Gastrocnemius medialis (tissue), 4 donors: Measurements from ENCODE around the gene TPRG1. TPM values are rescaled to one million over a fixed set of nuclear protein-coding genes. Genes with fewer than 3 reads are reported as not detected.
A peak's percentile ranks its signal among the peaks of the same experiment; 100 is the strongest.

Experiments
- ATAC-seq, 2 donors: fragments of 150-250 bp; one replicate each; pipeline ENCODE4 v1.9.1; 2016
- DNase-seq, 2 donors: peaks; one replicate each; pipeline ENCODE4 v3.0.0-alpha.2; 2019
- H3K27ac ChIP-seq, 4 donors: fragments of 200-600 bp; sonication (generic); 1 replicate in 1 of 4; 2 replicates in 3 of 4; pipeline ENCODE4 v1.5.1; 2016 to 2018; ENCODE audit warnings: mild to moderate bottlenecking in 2 of 4, moderate library complexity in 1 of 4
- H3K27me3 ChIP-seq, 3 donors: fragments of 200-600 bp; sonication (generic) in 2 of 3; 1 replicate in 1 of 3; 2 replicates in 2 of 3; pipeline versions ENCODE4 v1.5.1 to v1.6.0; 2016 to 2019; ENCODE audit warnings: mild to moderate bottlenecking in 1 of 3, moderate library complexity in 1 of 3
- H3K36me3 ChIP-seq, 2 donors: fragments of 200-600 bp; sonication (generic) in 1 of 2; one replicate each; pipeline ENCODE4 v1.5.1; 2017 to 2018
- H3K4me1 ChIP-seq, 2 donors: fragments of 200-600 bp; sonication (generic) in 1 of 2; one replicate each; pipeline ENCODE4 v1.5.1; 2016 to 2017; ENCODE audit warnings: mild to moderate bottlenecking in 2 of 2
- H3K4me3 ChIP-seq, 4 donors: fragments of 200-600 bp; sonication (generic) in 3 of 4; 1 replicate in 1 of 4; 2 replicates in 3 of 4; pipeline ENCODE4 v1.5.1; 2016 to 2019; ENCODE audit warnings: mild to moderate bottlenecking in 2 of 4
- H3K9me3 ChIP-seq, 3 donors: fragments of 200-600 bp; sonication (generic) in 2 of 3; 1 replicate in 1 of 3; 2 replicates in 2 of 3; pipeline ENCODE4 v1.5.1; 2016 to 2019
- CTCF ChIP-seq, 5 experiments: fragments of 450-650 bp in 3 of 5; fragments of 200-600 bp in 2 of 5; sonication (generic) in 2 of 5; IDR thresholded peaks in 4 of 5; conservative IDR thresholded peaks in 1 of 5; 1 replicate in 4 of 5; 2 replicates in 1 of 5; pipeline ENCODE4 v1.5.1; 2016 to 2019; ENCODE audit warnings: antibody characterized with exemption in 5 of 5, mild to moderate bottlenecking in 3 of 5, moderate library complexity in 3 of 5
- POLR2A ChIP-seq, 2 donors: fragments of 450-650 bp; IDR thresholded peaks; one replicate each; pipeline ENCODE4 v1.6.1; 2017; ENCODE audit warnings: antibody characterized with exemption in 2 of 2, mild to moderate bottlenecking in 2 of 2, moderate library complexity in 2 of 2
- in situ Hi-C, 4 donors: fragments of 200-750 bp; cut with MboI; loops; one replicate each; pipeline versions ENCODE4 v1.15.0 to v1.8.0; 2017; ENCODE audit warnings: low sequenced_read_pairs in 4 of 4
- intact Hi-C: fragments of 100-400 bp; cut with DNase I; formaldehyde crosslinking; loops from one replicate; pipeline ENCODE4 v1.15.1; 2023; ENCODE audit warnings: low total_unique reads
- total RNA-seq, 4 donors: library from RNA; depleted of rRNA; stranded (reverse); fragments of >200 nt; gene quantifications; one replicate each; pipeline versions ENCODE4 v1.1.0 to v1.2.3, GENCODE V29; 2016

TPRG1 gene
- total RNA-seq, 4 donors from 2014 or later, result 2.8 to 9.0 (median 3.2) TPM

DNA sequence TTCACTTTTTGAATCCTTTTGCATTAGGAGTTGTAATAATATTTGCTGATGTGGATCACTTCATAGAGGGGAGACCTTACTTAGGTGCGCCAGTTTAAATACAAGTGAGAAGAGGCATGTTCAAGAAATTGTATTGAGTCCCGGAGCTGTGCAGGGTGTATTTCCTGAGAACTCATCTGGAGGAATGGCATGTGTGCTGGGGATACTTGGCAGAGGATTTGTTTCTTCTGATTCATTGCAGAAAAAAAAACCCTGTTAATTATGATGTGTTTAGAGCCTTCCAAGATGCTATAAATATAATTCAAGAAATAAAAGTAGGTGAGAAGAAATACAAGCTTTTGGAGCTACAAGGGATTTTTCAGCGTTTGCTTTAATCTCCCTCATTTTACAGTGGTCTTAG lies 97.6 kb downstream of the TPRG1 start:
- Histone ChIP-seq H3K4me1 (peaks cover 10 to 11% of the 10 kb centered on the region in 2 donors), H3K4me3 (no peak overlapping the region), H3K27me3 (no peaks in the 10 kb centered on the region), H3K9me3 (no peaks in the 10 kb centered on the region), H3K27ac (no peak overlapping the region), H3K36me3 (no peaks in the 10 kb centered on the region)
- TF ChIP-seq POLR2A (IDR thresholded peaks at IDR 0.05) (no peak), CTCF (IDR thresholded peaks at IDR 0.05 in 4 of 5, conservative IDR thresholded peaks at IDR 0.05 in 1 of 5) (no peak)
- intact Hi-C loops, result loop anchor here (5.0 kb wide), 1 partner anchor 353 kb away; no protein-coding TSS in a partner anchor
- ATAC-seq (no peak), DNase-seq (no peak)
- in situ Hi-C loops, result loop anchor here in 1 of 4 donors (25.0 kb wide), 1 partner anchor 668 kb away; no protein-coding TSS in a partner anchor

DNA sequence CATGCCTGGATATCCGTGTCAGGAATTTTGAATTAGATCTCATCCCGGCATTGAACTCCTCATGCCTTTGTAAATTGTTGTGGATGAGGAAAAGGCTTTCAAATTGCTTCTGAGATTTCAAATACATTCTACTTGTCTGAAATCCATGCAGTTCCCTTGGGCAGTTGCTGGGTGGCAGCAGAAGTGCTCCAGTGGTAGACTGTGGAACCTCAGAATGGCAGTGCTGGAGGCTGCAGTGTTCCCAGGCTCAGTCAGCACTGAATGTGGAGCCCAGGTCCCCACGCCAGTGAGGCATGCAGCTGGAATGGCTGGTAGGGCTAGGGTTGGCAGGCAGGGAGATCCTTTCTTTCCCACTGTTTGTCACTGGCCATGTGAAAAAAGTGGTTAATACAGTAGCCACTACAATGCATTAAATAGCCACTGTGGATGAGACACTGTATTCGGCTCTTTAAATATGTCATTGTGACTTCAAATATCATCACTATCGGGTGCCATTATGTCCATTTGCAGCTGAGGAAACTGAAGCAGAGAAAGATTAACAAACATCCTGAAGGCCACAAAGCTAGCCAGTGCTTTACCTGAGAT lies 98.6 kb downstream of the TPRG1 start:
- Histone ChIP-seq H3K4me3 (no peak overlapping the region), H3K27ac (no peak overlapping the region), H3K27me3 (no peaks in the 10 kb centered on the region), H3K4me1 (peaks cover 10 to 11% of the 10 kb centered on the region in 2 donors), H3K9me3 (no peaks in the 10 kb centered on the region), H3K36me3 (no peaks in the 10 kb centered on the region)
- in situ Hi-C loops, result loop anchor here in 2 of 4 donors (10.0 to 25.0 kb wide), 2 partner anchors 667 to 674 kb away; no protein-coding TSS in a partner anchor
- intact Hi-C loops, result loop anchor here (1.0 kb wide), 1 partner anchor 678 kb away; no protein-coding TSS in a partner anchor
- peak; percentile 90 to 97 for ATAC-seq
- peak; percentile 34 to 70 for DNase-seq
- TF ChIP-seq POLR2A (IDR thresholded peaks at IDR 0.05) (no peak), CTCF (IDR thresholded peaks at IDR 0.05 in 4 of 5, conservative IDR thresholded peaks at IDR 0.05 in 1 of 5) (peak; percentile 49 to 70 (median 59))

DNA sequence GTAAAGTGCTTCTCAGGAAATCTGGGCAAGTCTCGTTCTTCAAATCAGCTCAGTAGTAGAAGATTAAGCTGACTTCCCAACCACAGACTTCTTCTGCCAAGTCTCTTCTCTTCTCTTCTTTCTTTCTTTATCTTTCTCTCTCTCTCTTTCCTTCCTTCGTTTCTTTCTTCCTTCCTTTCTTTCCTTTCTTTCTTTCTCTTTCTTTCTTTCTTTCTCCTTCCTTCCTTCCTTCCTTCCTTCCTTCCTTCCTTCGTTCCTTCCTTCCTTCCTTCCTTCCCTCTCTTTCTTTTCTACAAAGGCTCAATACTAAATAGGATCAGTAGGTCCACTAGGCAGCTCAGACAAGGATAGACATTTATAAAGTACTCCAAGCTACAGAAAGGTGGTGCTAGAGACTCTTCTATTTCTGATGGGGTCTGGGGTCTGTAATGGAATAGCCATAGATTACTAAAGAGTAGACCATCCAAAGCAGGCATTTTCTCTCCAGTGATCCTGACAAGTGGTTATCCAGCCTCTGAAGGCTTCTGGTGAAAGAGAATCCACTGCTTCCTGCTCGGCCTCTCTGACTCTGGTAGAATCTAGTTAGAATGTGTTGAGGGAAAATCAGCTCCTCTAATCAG lies 100.8 kb downstream of the TPRG1 start:
- in situ Hi-C loops (loop anchor here in 2 of 4 donors (10.0 to 25.0 kb wide), 2 partner anchors 665 to 672 kb away; no protein-coding TSS in a partner anchor), intact Hi-C loops (no loop called here)
- Histone ChIP-seq H3K27ac (no peak overlapping the region), H3K4me3 (no peak overlapping the region), H3K4me1 (peaks cover 10 to 11% of the 10 kb centered on the region in 2 donors), H3K9me3 (no peaks in the 10 kb centered on the region), H3K36me3 (no peaks in the 10 kb centered on the region), H3K27me3 (no peaks in the 10 kb centered on the region)
- peak in 1 of 5 experiments; percentile 29 for TF ChIP-seq CTCF (IDR thresholded peaks at IDR 0.05 in 4 of 5, conservative IDR thresholded peaks at IDR 0.05 in 1 of 5)
- no peak for TF ChIP-seq POLR2A (IDR thresholded peaks at IDR 0.05)
- ATAC-seq, result no peak
- DNase-seq, result no peak

DNA sequence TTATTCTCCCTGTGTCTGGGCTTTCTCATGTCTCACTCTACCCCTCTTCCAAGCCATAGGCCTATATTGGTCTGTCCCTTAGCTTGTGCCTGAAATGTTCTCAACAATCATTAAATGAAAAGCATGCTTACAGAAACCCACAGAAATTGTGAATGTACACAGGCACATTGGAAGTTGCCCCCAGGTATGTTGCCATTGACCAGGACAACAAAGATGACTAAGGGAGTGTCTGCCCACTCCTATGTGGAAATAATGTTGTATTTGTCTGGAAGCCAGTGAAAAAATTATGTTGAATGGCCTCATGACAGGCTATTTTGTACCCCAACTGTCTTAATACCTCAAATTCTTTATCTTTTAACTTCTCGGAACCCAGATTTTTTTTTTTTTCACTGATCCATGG lies 102.0 kb downstream of the TPRG1 start:
- ATAC-seq (no peak), DNase-seq (no peak)
- H3K4me3 ChIP-seq, result no peak overlapping the region
- no peaks in the 10 kb centered on the region for H3K9me3 ChIP-seq
- intact Hi-C loops, result no loop called here
- no peaks in the 10 kb centered on the region for H3K36me3 ChIP-seq
- no peak for TF ChIP-seq CTCF (IDR thresholded peaks at IDR 0.05 in 4 of 5, conservative IDR thresholded peaks at IDR 0.05 in 1 of 5)
- TF ChIP-seq POLR2A (IDR thresholded peaks at IDR 0.05), result no peak
- H3K27me3 ChIP-seq, result no peaks in the 10 kb centered on the region
- in situ Hi-C loops, result loop anchor here in 2 of 4 donors (10.0 to 25.0 kb wide), 2 partner anchors 664 to 671 kb away; no protein-coding TSS in a partner anchor
- no peak overlapping the region for H3K27ac ChIP-seq
- peaks cover under 1 to 10% of the 10 kb centered on the region in 2 donors for H3K4me1 ChIP-seq
